Measurements from ENCODE around the gene COG4.

The COG4 gene

GRCh38 chr16:70475054-70475871, 48.1 kb downstream of the COG4 start:
- DNase-seq = no peak
- peaks cover 2% of the 10 kb centered on the region for H3K27me3 Mint-ChIP-seq (ENCODE audit: low read depth, poor library complexity)
- no peak for TF ChIP-seq CTCF (IDR thresholded peaks at IDR 0.05)
- H3K4me1 Mint-ChIP-seq = no peaks in the 10 kb centered on the region
- no peak overlapping the region for H3K4me3 Mint-ChIP-seq
- no peaks in the 10 kb centered on the region for H3K9me3 Mint-ChIP-seq
- no peaks in the 10 kb centered on the region for H3K36me3 Mint-ChIP-seq (ENCODE audit: low read depth)
- no peak overlapping the region for H3K27ac Mint-ChIP-seq

- Mint-ChIP-seq H3K9me3 (no peaks in the 10 kb centered on the region), H3K36me3 (ENCODE audit: low read depth) (no peaks in the 10 kb centered on the region), H3K27me3 (ENCODE audit: low read depth, poor library complexity) (peaks cover 2% of the 10 kb centered on the region)
Measured at GRCh38 chr16:70474320-70475053, 48.9 kb downstream of the COG4 start.

GRCh38 chr16:70473446-70474319, 49.7 kb downstream of the COG4 start:
- DNase-seq = no peak
- TF ChIP-seq CTCF (IDR thresholded peaks at IDR 0.05) = no peak
- Mint-ChIP-seq H3K9me3 (no peaks in the 10 kb centered on the region), H3K4me1 (no peaks in the 10 kb centered on the region), H3K27ac (peak overlapping the region; percentile 77), H3K27me3 (ENCODE audit: low read depth, poor library complexity) (peaks cover 2% of the 10 kb centered on the region), H3K4me3 (no peak overlapping the region), H3K36me3 (ENCODE audit: low read depth) (no peaks in the 10 kb centered on the region)

More at GRCh38 chr16:70474320-70475053, 48.9 kb downstream of the COG4 start:
- H3K4me3 Mint-ChIP-seq = no peak overlapping the region
- no peak overlapping the region for H3K27ac Mint-ChIP-seq
- no peak for TF ChIP-seq CTCF (IDR thresholded peaks at IDR 0.05)
- DNase-seq = no peak
- H3K4me1 Mint-ChIP-seq = no peaks in the 10 kb centered on the region

GRCh38 chr16:70472786-70473433, 50.4 kb downstream of the COG4 start:
- no peak for TF ChIP-seq CTCF (IDR thresholded peaks at IDR 0.05)
- no peak for DNase-seq
- no peak overlapping the region for H3K27ac Mint-ChIP-seq
- H3K4me1 Mint-ChIP-seq = no peaks in the 10 kb centered on the region
- no peaks in the 10 kb centered on the region for H3K9me3 Mint-ChIP-seq
- H3K36me3 Mint-ChIP-seq (ENCODE audit: low read depth) = no peaks in the 10 kb centered on the region
- H3K4me3 Mint-ChIP-seq = no peak overlapping the region
- peaks cover 2% of the 10 kb centered on the region for H3K27me3 Mint-ChIP-seq (ENCODE audit: low read depth, poor library complexity)

GRCh38 chr16:70470927-70471341, 52.4 kb downstream of the COG4 start:
- H3K36me3 Mint-ChIP-seq (ENCODE audit: low read depth) = no peaks in the 10 kb centered on the region
- H3K9me3 Mint-ChIP-seq = no peaks in the 10 kb centered on the region
- DNase-seq = peak; percentile 60
- peaks cover 2% of the 10 kb centered on the region for H3K27me3 Mint-ChIP-seq (ENCODE audit: low read depth, poor library complexity)
- TF ChIP-seq CTCF (IDR thresholded peaks at IDR 0.05) = peak; percentile 39
- no peak overlapping the region for H3K4me3 Mint-ChIP-seq
- H3K27ac Mint-ChIP-seq = no peak overlapping the region
- no peaks in the 10 kb centered on the region for H3K4me1 Mint-ChIP-seq
